Body of pancreas (tissue), 4 donors: ENCODE data around the gene ZNF253.

ENCODE experiments used
- POLR2A ChIP-seq, 3 donors: fragments of 450-650 bp; IDR thresholded peaks; one replicate each; pipeline ENCODE4 v1.6.1; 2016; ENCODE audit warnings: antibody characterized with exemption in 3 of 3, mild to moderate bottlenecking in 2 of 3
- TF ChIP-seq, protein P1 (sequence below), 7 experiments: fragments of 450-650 bp in 4 of 7; fragments of 200-600 bp in 3 of 7; sonication (generic) in 3 of 7; IDR thresholded peaks; one replicate each; pipeline ENCODE4 v1.5.1; 2016 to 2019; ENCODE audit warnings: antibody characterized with exemption in 7 of 7

GRCh38 chr19:19937403-19937802 is 71.7 kb downstream of the ZNF253 start:
- TF ChIP-seq, protein P1, sequence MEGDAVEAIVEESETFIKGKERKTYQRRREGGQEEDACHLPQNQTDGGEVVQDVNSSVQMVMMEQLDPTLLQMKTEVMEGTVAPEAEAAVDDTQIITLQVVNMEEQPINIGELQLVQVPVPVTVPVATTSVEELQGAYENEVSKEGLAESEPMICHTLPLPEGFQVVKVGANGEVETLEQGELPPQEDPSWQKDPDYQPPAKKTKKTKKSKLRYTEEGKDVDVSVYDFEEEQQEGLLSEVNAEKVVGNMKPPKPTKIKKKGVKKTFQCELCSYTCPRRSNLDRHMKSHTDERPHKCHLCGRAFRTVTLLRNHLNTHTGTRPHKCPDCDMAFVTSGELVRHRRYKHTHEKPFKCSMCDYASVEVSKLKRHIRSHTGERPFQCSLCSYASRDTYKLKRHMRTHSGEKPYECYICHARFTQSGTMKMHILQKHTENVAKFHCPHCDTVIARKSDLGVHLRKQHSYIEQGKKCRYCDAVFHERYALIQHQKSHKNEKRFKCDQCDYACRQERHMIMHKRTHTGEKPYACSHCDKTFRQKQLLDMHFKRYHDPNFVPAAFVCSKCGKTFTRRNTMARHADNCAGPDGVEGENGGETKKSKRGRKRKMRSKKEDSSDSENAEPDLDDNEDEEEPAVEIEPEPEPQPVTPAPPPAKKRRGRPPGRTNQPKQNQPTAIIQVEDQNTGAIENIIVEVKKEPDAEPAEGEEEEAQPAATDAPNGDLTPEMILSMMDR (IDR thresholded peaks at IDR 0.05): no peak
- no peak for TF ChIP-seq POLR2A (IDR thresholded peaks at IDR 0.05)
